GM19468 (cell line): ENCODE measurements around the gene RAB11FIP4.
"Not testable (repeated sequence)": the region's sequence is repeated elsewhere in the genome, so short reads cannot be mapped to it uniquely, and the experiment has no call there.

Source experiments
- ATAC-seq: cut with Tn5 transposase; IDR thresholded peaks from one replicate; pipeline ENCODE4 v1.9.1; 2021; ENCODE audit warnings: mild to moderate bottlenecking, moderate library complexity, moderate number of reproducible peaks; ENCODE audit not compliant: unreplicated experiment; ENCODE audit errors: extremely low read depth

RAB11FIP4 gene

DNA sequence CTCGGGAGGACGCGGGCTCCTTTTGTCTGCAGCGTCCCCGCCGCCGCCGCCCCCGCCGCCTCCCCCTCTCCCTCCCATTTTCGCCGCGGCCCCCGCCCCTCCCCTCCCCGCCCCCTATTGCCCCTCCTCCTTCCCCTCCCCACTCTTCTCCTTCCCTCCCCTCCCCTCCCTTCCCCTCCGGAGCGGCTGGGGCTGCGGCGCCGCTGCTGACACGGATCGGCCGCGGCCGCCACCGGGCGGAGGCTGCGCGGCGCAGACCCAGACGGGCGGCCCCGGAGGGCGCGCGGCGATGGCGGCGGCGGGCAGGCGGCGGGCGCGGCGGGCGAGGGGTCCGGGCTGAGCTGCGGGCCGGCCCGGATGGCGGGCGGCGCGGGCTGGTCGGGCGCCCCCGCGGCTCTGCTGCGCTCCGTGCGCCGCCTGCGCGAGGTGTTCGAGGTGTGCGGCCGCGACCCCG lies at the start of gene RAB11FIP4:
Gene RAB11FIP4 (plus strand): TSS at position 180 of the 454 bp plus-strand sequence. CDS start 178 bp downstream, at position 358.
- no peak for ATAC-seq

- not testable (repeated sequence) for ATAC-seq
Measured at GRCh38 chr17:31345191-31345747, 46.2 kb upstream of the RAB11FIP4 start.

DNA sequence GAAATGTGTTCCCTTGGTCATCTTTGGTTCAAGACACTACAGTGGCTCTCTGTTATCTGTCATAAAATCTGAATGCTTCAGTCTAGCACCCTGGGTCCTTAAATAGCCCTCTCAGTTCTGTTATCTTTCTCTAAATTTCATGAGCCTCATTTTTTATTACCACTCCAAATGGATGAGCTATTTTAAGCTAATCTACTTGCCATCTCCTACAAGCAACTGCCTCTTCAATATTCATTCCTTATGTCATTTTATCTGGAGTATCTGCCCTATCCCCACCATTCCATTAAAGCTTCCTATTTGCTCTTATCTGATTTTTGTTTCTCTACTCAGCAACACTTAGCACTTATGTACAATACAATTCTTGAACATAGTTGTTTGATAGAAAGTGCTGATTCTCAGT lies 42.0 kb upstream of the RAB11FIP4 start:
- no peak for ATAC-seq

DNA sequence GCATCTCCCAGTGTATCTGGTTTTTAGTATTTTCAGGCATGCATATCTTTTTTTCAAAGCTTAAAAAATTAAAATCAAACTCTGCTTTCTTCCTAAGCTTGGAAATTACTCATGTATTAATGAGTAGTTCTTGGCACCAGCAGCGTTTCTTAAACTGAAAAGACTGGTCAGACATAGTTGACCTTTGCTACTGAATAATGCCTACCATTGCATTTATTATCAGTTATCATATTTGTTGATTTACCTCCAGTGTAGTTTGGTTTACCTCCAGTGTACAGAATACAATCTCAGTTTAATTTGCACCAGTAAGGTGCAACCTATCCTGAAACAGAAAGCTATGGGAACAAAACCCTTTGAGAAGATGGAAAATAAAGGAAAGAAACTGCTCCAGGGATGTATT lies 35.5 kb upstream of the RAB11FIP4 start:
- no peak for ATAC-seq

DNA sequence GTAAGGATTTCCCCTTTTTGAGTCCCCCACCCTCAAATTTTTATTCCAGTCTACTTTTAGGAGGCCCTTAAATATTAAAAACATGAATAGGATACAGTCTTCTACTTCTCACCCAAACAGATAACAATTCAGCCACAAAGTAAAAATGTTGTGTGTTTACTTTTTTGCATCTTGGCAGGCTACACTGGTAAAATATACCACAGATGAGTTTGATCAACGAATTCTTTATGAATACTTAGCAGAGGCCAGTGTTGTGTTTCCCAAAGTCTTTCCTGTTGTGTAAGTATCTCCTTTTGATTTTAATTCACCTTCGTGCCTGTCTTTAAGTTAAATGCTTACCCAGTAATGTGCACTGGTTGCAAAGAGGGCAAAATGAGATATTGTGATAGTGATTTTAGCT lies 34.4 kb upstream of the RAB11FIP4 start:
- no peak for ATAC-seq

GRCh38 chr17:31357839-31358394 lies 33.6 kb upstream of the RAB11FIP4 start:
- no peak for ATAC-seq

DNA sequence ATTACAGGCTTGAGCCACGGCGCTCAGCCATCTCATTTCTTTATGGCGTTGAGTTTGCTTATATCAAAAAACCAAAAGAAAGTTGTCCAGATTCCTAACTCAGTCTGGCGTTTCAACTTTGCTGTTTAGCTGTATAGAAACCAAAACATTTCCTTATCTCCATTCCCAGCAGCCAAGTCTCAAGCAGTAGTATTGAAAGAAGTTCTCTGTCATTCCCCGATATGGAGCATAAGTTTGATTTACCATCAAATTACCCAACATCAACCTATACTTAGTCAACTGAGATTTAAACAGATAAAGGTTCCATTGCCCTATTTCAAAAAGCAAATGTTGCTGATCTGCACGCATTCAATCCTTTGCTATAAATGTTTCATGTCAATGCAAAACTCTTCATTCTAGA lies 27.5 kb upstream of the RAB11FIP4 start:
- no peak for ATAC-seq

DNA sequence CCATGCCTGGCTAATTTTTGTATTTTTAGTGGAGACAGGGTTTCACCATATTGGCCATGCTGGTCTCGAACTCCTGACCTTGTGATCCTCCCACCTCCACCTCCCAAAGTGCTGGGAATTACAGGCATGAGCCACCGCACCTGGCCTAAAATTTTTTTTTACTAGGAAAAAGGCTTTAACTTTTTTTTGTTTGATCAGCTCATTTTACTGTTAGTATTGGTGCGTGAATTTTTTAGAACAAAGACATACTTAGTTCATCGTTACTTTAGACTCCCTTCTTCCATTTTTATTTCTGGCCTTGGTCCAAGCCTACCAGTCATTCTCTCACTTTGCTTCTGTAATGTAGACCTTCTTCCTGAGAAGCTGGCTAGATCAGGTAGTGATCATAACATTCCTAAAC lies 25.4 kb upstream of the RAB11FIP4 start:
- no peak for ATAC-seq

DNA sequence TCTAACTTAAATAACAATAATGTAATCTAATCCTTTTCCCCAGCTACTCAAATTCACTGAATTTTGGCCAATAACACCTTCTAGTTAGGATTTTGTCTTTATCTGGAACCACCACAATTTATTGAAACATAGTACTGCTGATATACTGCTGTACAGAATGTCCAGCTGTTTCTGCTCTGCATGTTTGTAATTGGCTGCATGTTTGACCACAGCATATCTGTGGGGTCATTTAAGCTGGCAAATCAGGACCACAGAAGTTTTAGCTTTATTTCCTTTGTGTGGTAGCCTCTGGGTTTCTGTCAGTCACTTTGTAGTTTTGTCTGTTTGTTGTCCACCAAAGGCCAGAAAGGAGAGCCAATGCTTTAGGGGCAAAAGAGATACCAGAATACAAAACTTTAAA lies 22.2 kb upstream of the RAB11FIP4 start:
- ATAC-seq, result no peak

DNA sequence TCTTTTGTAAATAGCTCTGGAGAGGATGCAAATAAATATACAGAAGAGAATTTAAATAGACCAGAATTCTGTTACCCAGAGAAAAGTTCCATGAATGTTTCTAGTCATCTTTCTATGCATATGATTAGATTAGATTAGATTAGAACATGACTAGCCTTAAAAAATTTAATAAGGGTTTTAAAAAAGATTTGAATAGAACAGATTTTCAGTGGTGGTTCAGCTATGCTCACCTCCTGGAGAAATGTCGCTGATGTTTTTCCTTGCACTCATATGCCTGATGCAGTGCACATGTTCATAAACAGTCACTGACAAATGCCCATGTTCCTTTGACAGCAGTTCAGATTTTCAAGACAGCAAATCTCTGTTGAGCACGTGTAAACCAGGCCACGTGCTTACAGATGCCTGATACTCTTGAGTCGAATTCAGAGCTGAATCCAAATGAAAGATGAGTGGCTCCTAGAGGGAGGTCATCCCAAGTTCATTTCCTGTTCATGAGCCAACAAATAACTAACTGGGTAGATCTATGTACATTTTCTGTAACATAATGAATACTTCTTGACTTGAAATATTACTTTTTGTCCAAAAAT lies 19.9 kb upstream of the RAB11FIP4 start:
- ATAC-seq, result no peak

GRCh38 chr17:31373150-31374093 lies 18.1 kb upstream of the RAB11FIP4 start:
- no peak for ATAC-seq

- ATAC-seq, result no peak
Measured at GRCh38 chr17:31374094-31374447, 17.4 kb upstream of the RAB11FIP4 start.

- no peak for ATAC-seq
Measured at GRCh38 chr17:31374503-31374902, 17.0 kb upstream of the RAB11FIP4 start.

DNA sequence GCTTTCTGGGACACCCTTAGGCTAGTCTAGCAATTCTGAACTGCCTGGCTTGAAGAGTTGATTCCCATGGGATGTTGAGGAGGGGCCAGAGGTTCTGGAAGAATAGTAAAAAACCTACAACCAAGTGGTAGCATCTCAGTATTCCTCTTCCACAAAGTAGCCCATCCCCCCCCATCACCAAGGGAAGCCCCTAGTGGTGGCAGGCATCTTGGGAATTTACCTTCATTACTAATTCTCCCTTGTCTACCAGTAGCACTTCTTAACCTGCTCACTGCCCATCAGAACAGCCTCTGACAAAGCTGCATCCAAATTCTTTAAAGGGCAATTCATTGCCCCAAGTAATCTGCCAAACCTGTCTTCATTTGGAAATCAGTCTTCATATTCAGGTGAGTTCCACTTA lies 12.8 kb upstream of the RAB11FIP4 start:
- no peak for ATAC-seq

- no peak for ATAC-seq
Measured at GRCh38 chr17:31379597-31380205, 11.8 kb upstream of the RAB11FIP4 start.

DNA sequence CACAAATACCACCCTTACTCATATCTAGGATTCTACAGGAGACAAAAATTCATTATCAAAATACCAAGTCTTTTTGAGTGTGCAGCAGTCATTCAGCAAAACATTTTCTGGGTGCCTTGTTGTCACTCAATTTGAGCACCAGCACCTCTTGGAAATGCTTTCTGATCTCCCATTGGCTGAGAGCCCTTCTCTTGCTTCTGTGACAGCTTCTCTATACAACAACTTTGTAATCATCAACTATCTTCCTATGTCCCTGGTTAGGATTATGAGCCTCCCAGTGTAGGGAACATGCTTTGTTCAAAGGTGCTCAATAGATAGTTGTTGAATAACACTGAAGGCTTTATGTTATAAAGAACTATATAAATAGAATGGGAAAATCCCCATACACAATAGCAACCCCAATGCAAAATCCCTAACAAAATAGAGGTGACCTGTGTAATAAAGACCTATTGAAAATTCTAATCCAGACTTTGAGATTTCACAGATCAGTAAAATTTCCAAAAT lies 10.3 kb upstream of the RAB11FIP4 start:
- no peak for ATAC-seq

GRCh38 chr17:31382668-31383275 lies 8.7 kb upstream of the RAB11FIP4 start:
- ATAC-seq, result not testable (repeated sequence)

GRCh38 chr17:31383488-31383887 lies 8.0 kb upstream of the RAB11FIP4 start:
- ATAC-seq, result not testable (repeated sequence)

GRCh38 chr17:31385428-31386285 lies 5.8 kb upstream of the RAB11FIP4 start:
- no peak for ATAC-seq
